Tongue (tissue), 2 donors: Measurements from ENCODE around the gene MACROD2. TPM values are rescaled to one million over a fixed set of nuclear protein-coding genes. Genes with fewer than 3 reads are reported as not detected.

Experiments used
- DNase-seq: peaks from one replicate; pipeline ENCODE4 v3.0.0-alpha.2; 2015
- total RNA-seq: library from RNA; depleted of rRNA; stranded (reverse); fragments of >200 nt; gene quantifications from one replicate; pipeline ENCODE4 v1.2.3, GENCODE V29; 2014

The MACROD2 gene
- total RNA-seq, 1 donor from 2014 or later = 5.0 TPM

GRCh38 chr20:14062786-14063185, 67.5 kb downstream of the MACROD2 start:
- DNase-seq = no peak

DNA sequence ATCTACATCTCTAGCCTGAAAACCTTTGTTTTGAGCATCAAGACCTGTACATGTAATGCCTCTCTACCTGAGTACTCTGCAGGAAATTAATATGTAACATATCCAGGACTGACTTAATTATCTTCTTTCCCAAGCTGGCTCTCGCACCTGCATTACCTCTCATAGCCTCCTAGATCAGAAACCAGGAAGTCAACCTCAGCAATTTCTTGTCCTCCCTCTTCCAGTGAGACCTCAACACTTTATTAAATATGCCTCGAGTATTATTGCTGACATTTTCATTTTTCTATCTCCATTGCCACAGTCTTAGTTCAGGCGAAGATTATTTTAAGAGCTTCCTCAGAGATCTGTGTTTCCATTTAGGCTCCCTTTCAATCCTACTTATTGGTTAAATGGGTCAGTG, 69.0 kb downstream of the MACROD2 start:
- no peak for DNase-seq

GRCh38 chr20:14064921-14065320, 69.6 kb downstream of the MACROD2 start:
- DNase-seq = no peak

DNA sequence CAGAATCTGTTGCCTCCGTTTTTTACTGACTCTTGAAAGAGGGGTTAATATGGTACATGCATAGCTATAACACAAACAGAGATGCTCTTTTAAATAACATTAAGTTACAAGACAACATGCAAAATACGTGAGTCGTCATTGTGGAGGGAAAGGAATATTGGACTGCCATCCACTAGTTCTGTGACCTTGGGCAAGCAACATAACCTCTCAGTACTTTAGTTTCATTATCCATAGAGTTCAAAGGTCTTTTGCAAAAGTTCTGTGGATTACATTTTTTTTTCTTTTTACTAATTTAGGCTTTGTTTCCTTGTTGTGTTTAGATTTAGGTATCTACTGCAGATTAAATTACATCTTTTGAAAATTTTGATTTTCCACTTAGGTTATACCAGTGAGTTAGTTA, 70.5 kb downstream of the MACROD2 start:
- no peak for DNase-seq

DNA sequence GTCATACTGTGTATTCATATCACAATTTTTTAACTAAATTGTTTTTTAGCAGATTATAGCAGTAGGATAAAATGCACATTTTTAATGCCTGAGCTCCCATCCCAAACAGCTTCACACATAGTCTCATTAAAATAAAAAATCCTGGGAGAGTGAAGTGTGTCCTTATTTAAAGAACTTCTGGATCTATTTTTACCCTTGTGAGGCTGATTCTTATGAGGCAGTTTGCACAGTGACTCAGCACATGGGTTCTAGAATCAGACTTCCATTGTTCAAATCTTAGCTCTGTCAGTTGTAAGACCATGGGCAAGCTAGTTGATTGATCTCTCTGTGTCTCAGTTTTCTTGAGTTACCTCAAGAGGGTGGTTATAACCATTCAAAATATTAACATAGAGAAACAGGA, 72.3 kb downstream of the MACROD2 start:
- no peak for DNase-seq

DNA sequence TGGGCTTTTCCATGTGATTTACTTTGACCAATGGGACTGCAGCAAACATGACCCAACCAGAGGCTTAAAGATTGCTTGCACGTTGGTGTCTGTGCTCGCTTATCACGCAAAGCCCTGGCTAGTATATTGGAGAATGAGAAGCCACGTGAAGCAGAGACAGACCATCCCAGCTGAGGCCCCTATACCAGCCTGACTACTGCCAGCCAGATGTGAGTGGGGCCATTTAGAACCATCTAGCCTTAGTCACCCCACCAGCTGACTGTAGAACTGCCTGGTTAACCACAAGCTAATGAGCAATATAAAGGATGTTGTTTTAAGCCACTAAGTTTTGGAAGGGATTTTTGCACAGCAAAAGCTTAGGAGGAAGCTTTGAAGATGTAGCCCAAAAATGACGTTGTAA, 74.5 kb downstream of the MACROD2 start:
- DNase-seq = no peak

GRCh38 chr20:14093652-14094051, 98.3 kb downstream of the MACROD2 start:
- peak; percentile 6 for DNase-seq

GRCh38 chr20:14098261-14098660, 102.9 kb downstream of the MACROD2 start:
- no peak for DNase-seq

- DNase-seq = no peak
These were observed 118.1 kb downstream of the MACROD2 start for GRCh38 chr20:14113416-14113815.

DNA sequence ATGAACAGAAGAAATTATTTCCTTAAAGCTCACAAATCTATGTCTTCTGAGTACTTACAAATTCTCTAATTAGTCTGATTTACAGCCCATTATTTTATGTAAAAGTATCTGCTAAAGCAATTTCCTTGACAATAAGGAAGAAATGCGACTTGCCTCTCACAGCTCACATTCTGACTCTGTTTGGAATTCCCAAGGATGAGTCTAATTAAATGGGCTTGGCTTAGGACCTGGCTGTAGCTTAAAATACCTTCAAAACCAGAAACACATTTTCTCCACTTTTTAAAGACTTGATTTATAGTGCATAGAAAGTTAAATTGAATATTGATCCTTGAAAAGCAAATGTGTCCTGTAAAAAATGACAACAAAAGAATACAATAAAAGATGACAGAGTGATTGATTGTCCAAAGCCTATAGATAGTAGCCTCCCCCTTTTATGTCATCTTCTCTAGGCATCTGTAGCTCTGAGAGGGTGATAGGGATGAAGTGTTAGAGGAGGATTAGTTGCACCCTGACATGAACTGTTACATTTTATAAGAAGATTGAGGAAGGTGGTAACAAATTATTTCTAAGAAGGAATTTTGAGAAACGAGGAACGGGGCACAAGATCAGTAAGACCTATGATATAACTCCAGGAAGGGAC, 118.9 kb downstream of the MACROD2 start:
- no peak for DNase-seq

DNA sequence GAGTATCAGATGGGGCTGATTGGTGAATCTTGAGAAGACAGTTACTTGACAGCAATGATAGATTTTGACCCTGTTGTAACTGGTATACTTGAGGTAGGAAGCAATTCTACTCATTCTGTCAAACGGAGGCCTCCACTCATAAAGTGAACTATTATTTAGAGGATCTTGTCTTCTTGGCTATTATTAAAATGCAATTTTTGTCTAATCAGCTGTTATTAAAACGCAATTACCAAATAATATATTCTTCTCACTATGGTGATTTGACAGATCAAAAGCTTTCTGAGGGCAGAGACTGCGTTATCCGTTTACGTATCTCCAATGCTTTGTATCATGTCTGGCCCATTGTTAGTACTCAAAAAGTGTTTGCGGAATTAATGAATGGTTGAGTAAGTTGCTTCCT, 120.7 kb downstream of the MACROD2 start:
- no peak for DNase-seq

DNA sequence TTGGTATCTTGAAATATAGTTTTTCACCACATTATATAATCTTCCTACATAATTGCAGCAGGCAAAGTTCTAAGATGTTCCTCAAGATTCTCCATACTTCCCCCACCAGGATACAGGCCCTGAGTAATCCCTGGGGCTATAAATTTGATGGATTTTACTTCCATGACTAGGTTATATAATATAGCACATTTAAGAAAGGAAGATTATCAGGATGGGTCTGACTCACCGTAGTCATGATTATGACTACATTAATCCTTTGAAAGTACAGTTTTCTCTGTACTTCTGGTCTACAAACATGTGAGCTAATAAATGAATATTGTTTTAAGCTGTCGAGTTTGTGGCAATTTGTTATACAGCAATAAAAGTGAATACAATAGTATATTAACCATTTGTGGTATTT, 122.5 kb downstream of the MACROD2 start:
- no peak for DNase-seq

DNA sequence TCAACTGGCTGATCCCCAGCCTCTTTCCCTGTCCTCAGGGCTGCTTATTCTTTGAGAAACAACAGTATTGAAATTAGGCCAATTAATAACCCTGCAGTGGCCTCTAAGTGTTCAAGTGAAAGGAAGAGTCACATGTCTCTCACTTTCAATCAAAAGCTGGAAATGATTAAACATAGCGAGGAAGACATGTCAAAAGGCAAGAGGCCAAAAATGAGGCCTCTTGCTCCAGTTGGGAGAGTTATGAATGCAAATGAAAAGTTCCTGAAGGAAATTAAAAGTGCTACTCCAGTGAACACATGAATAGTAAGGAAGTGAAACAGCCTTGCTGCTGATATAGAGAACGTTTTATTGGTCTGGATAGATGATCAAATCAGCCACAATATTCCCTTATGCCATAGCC, 131.5 kb downstream of the MACROD2 start:
- no peak for DNase-seq

DNA sequence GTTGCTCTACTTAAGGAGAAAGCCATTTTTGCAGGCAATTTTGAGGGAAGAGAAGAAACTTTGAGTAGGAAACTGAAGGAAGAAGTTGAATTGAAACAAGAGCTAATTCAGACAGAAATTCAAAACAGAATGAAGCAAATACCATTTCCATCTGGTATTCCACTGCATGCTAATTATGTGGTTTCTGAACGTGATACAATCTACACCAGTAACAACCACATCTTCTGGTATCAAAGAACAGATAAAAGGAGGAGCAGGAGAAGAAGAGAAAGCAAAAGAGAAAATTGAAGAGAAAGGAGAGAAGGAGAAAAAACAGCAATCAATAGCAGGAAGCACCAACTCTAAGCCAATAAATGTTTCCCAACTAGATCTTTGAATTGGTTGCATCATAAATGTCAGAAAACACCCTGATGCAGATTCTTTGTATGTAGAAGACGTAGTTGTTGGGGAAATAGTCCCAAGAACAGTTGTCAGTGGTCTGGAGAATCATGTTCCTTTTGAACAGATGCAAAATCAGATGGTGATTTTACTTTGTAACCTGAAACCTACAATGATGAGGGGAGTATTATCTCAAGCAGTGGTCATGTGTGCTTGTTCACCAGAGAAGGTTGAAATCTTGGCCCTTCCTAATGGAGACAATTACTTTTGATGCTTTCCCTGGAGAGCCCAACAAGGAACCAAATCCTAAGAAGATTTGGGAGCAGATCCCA, 132.4 kb downstream of the MACROD2 start:
- DNase-seq = peak; percentile 4

GRCh38 chr20:14134004-14134403, 138.7 kb downstream of the MACROD2 start:
- no peak for DNase-seq

DNA sequence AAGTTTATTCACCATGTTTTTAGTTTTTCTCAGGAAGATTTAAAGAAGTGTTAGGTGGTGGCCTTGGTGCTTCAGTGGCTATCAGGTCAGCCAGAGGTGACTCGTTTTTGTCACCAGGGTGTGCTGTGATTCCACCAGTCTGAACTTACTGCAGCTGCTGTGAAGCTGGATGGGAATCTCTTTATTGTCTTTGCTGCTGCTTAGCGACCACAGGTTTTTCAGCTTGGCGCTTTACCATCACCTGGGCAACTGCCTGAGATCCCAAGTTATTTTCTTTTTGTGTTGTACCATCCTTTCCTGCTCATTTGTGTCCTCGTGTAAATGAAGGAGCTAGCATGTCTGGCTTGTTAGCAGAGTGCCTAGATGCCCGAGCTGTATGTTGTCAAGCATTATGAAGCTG, 146.9 kb downstream of the MACROD2 start:
- DNase-seq = peak; percentile 79

DNA sequence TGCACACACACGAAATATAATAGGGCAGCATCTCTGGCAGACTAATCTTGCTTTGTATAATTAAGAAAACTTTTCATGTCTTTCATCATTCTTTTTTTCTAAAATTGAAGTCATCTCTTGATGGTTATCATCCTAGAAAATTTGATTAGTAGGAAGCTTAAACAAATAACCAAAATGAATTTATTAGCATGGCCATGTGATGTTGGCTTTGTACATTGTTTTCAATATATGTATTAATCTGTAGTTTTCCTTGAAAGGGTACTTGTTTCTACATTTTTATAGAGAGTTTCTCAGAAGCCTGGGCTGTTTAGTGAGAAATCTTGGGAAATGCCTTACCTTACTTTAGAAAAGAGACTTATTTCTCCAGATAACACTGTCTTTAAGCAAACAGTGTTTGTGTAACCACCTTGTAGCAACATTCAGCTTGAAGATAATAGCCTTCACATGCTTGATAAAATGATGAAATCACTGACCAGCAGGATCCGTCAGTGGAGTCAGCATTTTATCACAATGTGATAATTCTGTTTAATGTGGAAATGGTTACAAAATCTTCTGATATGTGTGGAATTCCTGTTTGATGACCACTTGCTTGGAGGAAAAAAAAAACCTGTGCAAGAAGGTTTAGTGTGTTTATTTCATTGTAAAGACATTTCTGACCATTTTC, 147.8 kb downstream of the MACROD2 start:
- DNase-seq = no peak

DNA sequence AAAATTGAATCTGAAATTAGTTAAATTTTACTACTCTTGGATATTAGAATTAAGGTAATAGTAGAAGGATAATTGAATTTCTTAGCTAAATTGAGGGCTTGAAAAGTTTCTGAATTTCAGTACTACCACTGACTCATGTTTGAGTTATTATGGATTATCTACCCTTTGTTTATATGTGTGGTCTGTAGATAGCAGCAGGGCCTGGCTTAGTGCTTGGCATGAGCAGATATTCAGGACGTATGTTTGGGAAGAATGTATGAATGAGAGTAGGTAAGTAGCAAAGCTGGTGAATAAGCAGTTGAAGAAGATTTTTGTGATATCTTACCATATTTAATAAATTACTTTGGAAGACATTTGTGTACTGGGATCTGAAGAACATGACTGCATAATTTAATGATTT, 152.7 kb downstream of the MACROD2 start:
- no peak for DNase-seq

DNA sequence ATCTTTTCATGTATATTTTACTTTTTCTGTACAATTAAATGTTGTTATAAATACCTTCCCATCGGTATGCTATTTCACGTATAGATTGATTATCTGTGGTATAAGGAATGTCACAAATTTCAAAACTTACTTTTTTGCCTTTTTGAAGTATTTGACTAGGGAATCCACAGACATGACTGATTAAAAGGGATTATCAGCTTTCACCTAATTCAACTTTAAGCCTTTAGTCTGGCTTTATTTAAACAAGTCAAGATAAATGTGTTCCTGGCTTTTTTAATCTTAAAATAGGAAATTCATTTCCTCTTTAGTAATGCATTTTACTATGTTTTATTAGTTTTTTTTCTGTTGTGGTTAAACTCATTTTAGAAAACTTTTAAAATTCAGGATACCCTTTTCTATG, 160.0 kb downstream of the MACROD2 start:
- no peak for DNase-seq

DNA sequence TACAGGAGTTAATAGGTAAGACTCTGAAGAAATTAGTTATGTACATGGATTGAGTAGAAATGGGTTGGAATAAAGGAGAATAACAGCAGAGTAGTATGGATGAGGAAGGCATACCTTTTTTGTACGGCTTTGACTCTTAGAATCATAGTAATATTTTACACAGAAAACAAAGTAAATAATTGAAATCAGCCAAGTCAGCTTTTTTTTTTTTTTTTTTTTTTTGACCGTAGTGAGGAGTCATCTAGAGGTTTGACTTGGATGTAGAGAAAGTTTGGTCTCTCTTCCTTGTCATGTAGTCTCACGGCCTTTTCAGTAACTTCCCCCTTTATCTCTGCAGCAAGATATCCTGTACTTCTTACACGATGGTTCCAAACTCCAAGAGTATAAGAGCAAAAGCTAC, 183.2 kb downstream of the MACROD2 start:
- no peak for DNase-seq

DNA sequence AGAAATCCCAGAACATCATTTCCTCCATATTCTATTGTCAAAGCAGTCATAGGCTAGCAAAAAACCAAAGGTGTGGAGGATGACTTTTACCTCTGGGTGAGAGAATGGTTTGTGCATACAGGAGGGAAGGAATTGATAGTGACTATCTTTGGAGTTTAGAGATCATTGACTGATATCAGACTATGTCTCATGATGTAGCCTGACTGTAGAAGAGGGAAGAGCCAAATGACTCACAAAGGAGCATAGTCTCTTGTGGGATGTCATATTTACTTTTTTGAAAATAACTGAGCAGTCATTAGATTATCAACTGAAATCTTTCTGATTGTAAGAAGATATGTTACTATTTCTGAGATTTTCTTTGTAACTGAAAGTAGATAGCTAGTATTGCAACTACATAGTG, 183.6 kb downstream of the MACROD2 start:
- DNase-seq = no peak

- DNase-seq = peak; percentile 70
These were observed 194.6 kb downstream of the MACROD2 start for GRCh38 chr20:14189794-14190402.

- DNase-seq = no peak
These were observed 196.2 kb downstream of the MACROD2 start for GRCh38 chr20:14191559-14191958.
